Cardiac septum (tissue), 1 donor: ENCODE data around the gene NOC3L. TPM values are rescaled to one million over a fixed set of nuclear protein-coding genes. Genes with fewer than 3 reads are reported as not detected.

Experiments used
- DNase-seq: peaks from one replicate; pipeline ENCODE4 v3.0.0-alpha.2; 2020; ENCODE audit warnings: low spot score
- intact Hi-C: fragments of 100-400 bp; cut with DNase I; formaldehyde crosslinking; loops from one replicate; pipeline ENCODE4 v1.14.0; 2022
- total RNA-seq: library from RNA; stranded (reverse); fragmentation: NEBNext Ultra II Directional; extraction: Animal tissue kit (Norgen Biotek cat#: 25700); gene quantifications from one replicate; pipeline ENCODE4 v1.2.1, GENCODE V29; 2021
- donor health status: DM: no; HTN: no; CAD: no.

Gene NOC3L
- total RNA-seq, 1 donor from 2014 or later = 8.9 TPM

GRCh38 chr10:94315975-94316464 is 46.7 kb downstream of the NOC3L start:
- no peak for DNase-seq
- intact Hi-C loops = loop anchor here (5.0 kb wide), 2 partner anchors 34 to 399 kb away; no protein-coding TSS in a partner anchor

GRCh38 chr10:94315024-94315451 is 47.7 kb downstream of the NOC3L start:
- intact Hi-C loops = loop anchor here (5.0 kb wide), 2 partner anchors 33 to 398 kb away; no protein-coding TSS in a partner anchor
- DNase-seq = no peak

GRCh38 chr10:94310369-94310768 is 52.4 kb downstream of the NOC3L start:
- no peak for DNase-seq
- intact Hi-C loops = no loop called here

GRCh38 chr10:94308866-94309265 is 53.9 kb downstream of the NOC3L start:
- no peak for DNase-seq
- intact Hi-C loops = no loop called here

GRCh38 chr10:94307046-94307615 is 55.6 kb downstream of the NOC3L start:
- no peak for DNase-seq
- intact Hi-C loops = no loop called here

- intact Hi-C loops = no loop called here
- no peak for DNase-seq
Measured at GRCh38 chr10:94303929-94304328, 58.8 kb downstream of the NOC3L start.

- intact Hi-C loops = no loop called here
- no peak for DNase-seq
Measured at GRCh38 chr10:94300042-94300441, 62.7 kb downstream of the NOC3L start.

GRCh38 chr10:94299417-94299816 is 63.3 kb downstream of the NOC3L start:
- intact Hi-C loops = no loop called here
- no peak for DNase-seq

- intact Hi-C loops = no loop called here
- DNase-seq = no peak
Measured at GRCh38 chr10:94294168-94294567, 68.6 kb downstream of the NOC3L start.

GRCh38 chr10:94293354-94293753 is 69.4 kb downstream of the NOC3L start:
- no peak for DNase-seq

GRCh38 chr10:94292434-94293090 is 70.2 kb downstream of the NOC3L start:
- intact Hi-C loops = no loop called here
- no peak for DNase-seq

More at GRCh38 chr10:94293354-94293753, 69.4 kb downstream of the NOC3L start:
- intact Hi-C loops = no loop called here

- intact Hi-C loops = loop anchor here (10.0 kb wide), 1 partner anchor 156 kb away; no protein-coding TSS in a partner anchor
- no peak for DNase-seq
Measured at GRCh38 chr10:94288361-94289101, 74.2 kb downstream of the NOC3L start.

GRCh38 chr10:94287336-94287735 is 75.4 kb downstream of the NOC3L start:
- DNase-seq = no peak
- intact Hi-C loops = loop anchor here (10.0 kb wide), 1 partner anchor 157 kb away; no protein-coding TSS in a partner anchor

- DNase-seq = no peak
- intact Hi-C loops = loop anchor here (10.0 kb wide), 1 partner anchor 158 kb away; no protein-coding TSS in a partner anchor
Measured at GRCh38 chr10:94286901-94287300, 75.8 kb downstream of the NOC3L start.

GRCh38 chr10:94285271-94285670 is 77.5 kb downstream of the NOC3L start:
- intact Hi-C loops = loop anchor here (10.0 kb wide), 1 partner anchor 160 kb away; no protein-coding TSS in a partner anchor
- DNase-seq = no peak

Other genes with a start within 250 kb of the NOC3L start
- 6.3 TPM for gene TBC1D12, start 39.6 kb upstream of the NOC3L start, total RNA-seq
- 0.86 TPM for gene HELLS, start 182.8 kb upstream of the NOC3L start, total RNA-seq